Measurements from ENCODE around the gene SACM1L.

SACM1L gene, protein sequence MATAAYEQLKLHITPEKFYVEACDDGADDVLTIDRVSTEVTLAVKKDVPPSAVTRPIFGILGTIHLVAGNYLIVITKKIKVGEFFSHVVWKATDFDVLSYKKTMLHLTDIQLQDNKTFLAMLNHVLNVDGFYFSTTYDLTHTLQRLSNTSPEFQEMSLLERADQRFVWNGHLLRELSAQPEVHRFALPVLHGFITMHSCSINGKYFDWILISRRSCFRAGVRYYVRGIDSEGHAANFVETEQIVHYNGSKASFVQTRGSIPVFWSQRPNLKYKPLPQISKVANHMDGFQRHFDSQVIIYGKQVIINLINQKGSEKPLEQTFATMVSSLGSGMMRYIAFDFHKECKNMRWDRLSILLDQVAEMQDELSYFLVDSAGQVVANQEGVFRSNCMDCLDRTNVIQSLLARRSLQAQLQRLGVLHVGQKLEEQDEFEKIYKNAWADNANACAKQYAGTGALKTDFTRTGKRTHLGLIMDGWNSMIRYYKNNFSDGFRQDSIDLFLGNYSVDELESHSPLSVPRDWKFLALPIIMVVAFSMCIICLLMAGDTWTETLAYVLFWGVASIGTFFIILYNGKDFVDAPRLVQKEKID

DNA sequence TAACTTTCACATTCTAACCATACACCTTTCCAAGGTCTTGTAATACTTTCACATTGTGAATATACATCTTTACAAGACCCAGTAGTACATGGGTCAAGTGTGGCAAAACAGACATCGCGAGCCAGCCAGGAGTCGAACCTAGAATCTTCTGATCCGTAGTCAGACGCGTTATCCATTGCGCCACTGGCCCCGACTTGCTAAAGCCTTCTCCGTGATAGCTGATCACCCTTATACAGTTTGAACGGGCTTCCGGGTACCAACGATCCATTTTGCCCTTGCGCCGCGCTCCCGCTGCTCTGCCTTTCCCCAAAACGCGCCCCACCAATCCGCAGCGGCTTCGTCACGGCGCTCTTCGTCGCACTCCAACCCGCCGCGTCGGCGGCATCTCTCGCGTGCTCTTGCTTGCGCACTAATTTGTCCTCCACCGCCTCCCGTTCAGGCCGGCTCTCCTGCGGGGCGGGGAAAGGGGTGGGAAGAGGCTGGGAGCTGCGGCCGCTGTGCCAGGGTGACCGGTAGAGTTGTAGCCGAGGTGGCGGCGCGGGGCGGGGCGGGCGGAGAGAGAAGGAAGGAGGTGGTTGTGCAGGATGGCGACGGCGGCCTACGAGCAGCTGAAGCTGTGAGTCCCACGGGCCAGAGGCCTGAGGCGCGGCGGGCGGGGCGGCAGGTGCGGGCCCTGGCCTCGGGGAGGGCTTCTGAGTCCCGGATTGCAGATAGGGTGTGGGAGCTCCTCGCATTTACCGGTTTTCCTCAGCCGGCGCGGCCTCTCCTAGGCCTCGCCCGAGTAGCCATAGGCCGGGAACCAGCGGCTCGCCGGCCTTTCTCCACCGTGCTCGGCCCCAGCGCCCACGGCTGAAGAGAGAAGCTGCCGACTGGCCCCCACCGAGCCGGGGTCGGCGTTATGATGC lies at the start of gene SACM1L:
TSS of gene SACM1L (plus strand) at position 515 of the 905 bp plus-strand sequence. CDS start at position 585, 70 bp downstream.
- peak; percentile 95 for DNase-seq

DNA sequence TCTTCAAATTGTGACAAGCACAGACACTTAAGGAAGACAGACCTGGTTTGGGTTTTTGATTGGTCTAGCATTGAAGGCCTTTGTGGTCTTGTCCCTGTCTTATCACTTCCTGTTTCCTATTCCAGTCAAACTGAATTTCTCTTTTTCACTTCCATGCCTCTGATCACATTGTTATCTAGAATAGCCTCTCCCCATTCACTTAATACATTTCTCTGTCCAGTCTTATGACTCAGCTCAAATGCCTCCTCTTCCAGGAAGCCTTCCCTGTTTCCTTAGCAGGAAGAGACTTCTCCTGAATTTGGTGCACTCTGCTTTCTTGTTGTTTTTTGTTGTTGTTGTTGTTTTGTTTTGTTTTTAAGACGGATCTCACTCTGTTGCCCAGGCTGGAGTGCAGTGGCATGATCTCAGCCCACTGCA lies 49.1 kb upstream of the SACM1L start:
- DNase-seq, result no peak

DNA sequence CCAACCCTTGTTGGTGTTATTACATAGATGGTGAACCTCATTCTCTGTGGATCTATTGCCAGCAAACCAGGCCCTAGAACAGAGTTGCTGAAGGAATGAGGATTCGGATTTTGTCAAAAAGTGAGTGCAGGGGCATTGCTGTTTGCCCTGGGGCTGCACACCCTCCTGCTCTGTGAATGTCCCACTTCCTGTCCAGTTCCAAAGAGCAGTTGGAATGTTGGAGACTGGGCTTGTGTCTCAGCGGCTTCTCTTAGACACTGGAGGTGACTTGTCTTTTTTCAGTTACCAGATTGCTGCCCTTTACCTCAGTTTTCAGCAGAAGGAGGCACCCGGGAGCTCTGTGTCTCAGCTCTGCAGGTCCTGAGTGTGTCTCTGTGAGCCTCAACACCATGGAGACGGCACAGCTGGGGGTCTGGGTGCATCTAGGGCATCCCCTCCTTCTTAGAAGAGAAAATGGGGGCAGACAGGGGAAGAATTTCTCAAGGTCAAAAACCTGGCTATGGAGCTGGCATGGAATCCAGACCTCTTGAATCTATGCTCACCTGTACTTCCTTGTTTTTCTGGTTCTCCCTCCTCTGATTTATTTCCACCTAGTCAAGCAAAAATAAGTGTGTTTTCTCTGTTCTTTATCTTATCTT lies 48.4 kb upstream of the SACM1L start:
- DNase-seq, result no peak

DNA sequence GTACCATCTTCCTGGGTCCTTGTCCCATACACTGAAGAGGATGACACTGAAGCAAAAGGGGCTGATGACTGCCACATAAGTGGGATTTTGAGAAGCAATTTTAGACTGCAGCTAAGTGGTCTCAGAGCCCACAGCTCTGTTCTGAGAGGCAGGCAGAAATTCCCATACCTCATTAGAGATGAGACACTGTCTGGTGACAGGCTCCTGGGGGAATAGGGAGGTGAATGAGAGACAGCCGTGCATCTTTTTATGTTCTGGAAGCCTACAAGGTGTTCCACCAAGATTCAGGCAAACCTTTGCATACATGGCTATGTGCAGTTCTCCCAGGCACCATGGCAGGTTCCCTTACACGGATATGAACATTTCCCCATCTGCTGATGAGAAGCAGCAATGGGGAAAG lies 47.4 kb upstream of the SACM1L start:
- DNase-seq, result no peak

DNA sequence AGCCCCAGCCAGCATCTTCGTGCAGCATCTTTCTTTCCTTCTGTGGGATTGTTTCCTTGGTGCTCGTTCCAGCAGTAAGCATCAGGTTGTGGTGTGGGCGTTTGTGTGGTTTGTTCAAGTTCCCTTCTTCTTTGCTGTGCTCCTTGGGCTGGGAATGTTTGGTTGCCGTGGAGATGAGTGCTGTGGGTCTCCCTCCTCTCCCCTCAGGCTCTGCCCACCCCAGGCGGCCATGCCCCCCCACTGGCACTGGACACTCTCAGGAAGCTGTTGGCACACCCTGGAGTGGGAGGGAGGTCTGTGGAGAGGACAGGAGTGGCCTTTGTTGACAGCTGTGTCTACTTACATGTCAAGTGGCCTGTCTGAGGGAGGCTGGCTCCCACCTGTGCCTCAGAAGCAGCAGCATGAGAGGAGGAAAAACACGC lies 46.5 kb upstream of the SACM1L start:
- DNase-seq, result no peak

DNA sequence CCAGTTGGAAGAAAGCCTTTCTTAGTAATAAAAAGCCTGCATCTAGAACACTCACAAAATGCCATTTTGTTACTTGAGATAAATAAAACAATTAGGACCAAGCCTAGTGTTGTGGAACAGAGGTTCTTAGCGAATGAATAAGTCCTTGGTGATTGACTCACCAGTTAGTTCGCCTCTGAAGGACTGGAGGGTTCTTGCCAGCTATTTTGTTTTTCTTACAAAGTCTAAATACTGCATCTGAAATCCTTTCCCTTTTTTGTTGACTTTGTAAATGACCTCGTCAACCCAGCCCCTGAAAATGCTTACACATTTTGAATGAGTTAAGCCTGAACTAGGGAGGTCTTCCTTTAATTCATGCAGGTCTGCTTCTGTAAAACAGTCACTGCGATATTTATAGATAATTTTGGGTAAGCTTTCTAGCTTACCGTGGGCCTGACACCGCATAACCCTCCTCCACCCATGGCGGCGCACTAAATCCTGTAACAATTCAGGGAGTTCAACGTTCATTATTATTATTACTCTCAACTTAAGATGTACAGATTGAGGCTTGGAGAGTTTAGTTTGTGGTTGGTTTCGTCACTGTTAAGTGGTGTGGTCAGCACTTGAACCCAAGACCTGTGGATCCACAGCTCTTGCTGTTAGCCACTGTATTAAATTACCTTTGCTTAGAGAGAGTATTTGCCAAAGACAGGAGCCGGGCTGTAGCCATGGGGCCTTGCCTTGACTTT lies 45.0 kb upstream of the SACM1L start:
- no peak for DNase-seq

DNA sequence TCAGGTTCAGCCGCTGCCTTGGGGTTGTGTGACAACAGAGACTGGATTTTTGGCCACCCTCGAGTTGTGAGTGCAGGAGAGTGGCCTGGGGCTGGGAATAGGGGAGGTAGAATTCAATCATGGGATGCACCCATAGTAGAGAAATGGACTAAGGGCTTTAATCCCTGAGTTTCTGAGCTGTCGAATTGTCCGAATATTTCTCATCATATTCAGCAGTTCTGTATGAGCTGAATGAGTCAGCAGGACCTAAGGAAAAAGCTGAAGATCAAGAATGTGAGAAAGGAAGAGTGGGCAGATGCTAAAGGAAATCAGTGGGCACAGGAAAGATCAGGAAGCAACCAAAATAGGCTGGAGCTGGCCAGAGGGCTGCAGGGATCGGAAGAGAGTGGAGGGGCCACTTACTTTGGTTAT lies 44.4 kb upstream of the SACM1L start:
- no peak for DNase-seq

DNA sequence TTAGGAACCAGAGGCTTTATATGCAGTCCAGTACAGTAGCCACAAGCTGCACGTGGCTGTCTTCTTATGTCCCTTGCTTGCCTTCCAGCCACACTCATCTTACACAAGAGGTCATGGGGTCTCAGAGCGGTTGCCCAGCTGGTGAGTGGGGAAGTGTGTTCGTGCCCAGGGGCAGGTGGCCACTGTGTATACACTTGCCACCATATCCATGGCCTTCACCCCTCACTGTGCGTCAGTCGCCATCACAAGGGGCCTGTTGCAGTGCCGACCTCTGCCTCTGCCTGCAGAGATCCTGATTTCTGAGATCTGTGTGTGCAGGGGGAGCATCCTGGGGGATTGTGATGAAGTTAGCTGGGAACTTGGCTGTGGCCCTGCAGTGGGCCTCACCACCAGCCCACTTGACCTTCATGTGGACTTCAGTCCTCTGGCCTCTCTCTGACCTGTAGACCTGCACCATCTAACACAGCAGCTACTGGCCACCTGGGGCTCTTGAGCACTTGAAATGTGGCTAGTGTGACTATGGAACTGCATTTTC lies 43.1 kb upstream of the SACM1L start:
- no peak for DNase-seq

DNA sequence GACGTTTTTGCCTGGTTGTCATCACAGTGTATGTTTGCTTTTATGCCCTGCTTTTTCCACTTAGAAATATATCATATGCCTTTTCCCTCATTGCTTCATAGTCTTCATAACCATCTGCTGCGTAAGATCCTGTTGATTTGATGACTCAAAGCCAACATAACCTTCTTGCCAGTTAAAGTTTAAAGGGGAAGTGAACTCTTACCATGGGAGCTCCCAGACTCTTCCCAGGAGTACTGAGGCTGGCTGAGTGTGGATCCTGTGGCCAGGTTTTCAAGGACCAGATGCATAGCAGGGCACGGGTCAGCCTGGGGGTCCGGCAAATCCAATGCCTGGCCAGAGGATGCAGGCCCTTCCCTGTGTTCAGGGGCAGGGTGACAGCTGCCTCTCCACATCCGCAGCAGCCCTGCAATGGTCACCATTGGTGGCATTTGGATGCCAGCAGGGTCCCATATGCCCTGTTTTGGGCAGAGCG lies 42.0 kb upstream of the SACM1L start:
- DNase-seq, result no peak

DNA sequence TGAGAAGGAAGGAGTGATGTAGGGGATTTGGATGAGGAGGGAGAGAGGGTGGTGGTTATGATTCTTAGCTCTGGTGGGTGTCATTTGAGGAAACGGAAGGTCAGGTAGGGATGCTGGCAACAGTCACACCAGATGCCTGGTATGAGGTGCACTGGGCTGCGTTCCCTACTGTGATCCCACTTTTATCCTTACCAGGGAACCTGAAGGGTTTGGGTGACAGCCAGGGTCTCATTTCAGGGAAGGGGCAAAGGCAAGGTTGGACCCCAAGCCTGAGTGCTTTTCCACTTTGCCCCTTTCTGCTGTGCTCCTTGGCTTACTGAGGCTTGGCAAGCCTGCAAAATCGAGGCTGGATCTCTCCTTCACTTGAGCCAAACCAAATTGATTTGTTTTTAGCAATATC lies 36.0 kb upstream of the SACM1L start:
- DNase-seq, result no peak

DNA sequence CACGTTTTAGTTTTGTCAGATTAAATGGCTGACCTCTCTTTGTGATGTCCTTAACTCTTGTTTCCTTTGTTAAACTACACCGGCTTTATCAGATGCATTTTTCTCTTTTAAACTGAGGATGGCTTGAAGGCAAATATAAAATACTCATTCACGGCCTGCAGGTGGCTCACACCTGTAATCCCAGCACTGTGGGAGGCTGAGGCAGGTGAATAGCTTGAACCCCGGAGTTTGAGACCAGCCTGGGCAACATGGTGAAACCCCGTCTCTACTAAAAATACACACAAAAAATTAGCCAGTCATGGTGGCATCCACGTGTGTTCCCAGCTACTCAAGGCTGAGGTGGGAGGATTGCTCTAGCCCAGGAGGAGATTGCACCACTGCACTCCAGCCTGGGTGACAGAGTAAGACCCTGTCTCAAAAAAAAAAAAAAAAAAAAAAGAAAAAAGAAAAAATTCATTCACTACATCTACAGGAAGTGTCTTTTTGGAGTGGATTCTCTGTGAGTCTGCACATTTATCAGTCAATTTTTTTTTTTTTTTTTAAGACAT lies 34.7 kb upstream of the SACM1L start:
- no peak for DNase-seq

DNA sequence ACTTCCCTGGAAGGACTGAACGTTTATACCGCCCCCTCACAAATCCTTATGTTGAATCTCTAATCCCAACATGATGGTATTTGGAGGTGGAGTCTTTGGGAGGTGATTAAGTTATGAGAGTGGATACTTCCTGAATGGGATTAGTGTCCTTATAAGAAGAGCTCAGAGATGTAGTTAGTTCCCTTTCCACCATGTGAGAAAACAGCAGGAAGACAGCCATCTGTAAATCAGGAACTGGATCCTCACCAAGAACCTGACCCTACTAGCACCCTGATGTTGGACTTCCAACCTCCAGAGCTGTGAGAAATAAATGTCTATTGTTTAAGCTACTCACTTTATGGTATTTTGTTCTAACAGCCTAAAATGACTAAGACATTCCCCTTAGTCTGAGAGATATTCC lies 33.3 kb upstream of the SACM1L start:
- no peak for DNase-seq

DNA sequence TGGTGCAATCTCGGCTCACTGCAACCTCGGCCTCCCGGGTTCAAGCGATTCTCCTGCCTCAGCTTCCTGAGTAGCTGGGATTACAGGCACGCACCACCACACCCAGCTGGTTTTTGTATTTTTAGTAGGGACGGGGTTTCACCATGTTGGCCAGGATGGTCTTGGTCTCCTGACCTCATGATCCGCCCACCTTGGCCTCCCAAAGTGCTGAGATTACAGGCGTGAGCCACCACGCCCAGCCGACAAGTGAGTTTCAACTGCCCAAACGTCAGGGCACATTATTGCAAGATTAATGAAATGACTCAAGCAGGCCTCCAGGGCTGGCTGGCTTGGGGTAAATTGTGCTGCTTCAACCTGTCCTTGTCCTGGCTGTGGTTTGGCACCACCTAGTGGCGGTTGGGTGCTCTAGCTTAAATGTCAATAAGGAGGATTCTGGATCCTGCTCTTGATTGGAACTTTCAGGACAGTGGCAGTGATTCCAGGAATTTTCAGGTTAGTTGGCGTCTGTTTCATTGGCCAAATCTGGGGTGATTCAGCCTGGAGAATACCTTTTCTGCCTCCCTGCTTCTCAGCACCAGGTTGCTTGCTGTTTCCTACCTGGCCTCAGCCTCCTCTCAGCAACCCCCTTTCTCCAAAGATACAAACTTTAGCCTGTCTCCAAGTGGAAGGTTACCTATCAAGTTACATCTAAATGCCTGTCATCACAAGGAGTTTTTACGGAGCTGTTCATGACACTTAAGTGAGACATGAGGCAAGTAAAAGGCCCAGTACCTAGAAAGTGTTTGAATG lies 32.4 kb upstream of the SACM1L start:
- peak; percentile 71 for DNase-seq

DNA sequence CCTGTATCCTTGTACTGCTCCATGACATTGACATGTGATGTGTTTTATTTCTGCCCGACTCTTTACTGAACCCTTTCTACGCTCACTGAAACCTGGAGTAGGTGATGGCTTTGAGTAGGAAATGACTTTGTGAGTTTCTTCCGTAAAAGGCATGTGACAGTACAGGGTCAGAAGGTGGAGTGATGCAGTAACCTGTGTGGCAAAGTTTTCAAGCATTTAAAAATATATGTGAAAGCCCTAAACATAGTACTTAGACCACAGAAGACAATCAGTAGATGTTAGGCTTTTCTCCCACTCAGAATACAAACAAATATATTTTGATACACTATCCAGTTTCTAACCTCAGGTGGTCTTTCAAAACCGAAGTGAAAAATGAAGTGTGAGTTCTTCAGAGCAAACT lies 31.3 kb upstream of the SACM1L start:
- DNase-seq, result no peak

DNA sequence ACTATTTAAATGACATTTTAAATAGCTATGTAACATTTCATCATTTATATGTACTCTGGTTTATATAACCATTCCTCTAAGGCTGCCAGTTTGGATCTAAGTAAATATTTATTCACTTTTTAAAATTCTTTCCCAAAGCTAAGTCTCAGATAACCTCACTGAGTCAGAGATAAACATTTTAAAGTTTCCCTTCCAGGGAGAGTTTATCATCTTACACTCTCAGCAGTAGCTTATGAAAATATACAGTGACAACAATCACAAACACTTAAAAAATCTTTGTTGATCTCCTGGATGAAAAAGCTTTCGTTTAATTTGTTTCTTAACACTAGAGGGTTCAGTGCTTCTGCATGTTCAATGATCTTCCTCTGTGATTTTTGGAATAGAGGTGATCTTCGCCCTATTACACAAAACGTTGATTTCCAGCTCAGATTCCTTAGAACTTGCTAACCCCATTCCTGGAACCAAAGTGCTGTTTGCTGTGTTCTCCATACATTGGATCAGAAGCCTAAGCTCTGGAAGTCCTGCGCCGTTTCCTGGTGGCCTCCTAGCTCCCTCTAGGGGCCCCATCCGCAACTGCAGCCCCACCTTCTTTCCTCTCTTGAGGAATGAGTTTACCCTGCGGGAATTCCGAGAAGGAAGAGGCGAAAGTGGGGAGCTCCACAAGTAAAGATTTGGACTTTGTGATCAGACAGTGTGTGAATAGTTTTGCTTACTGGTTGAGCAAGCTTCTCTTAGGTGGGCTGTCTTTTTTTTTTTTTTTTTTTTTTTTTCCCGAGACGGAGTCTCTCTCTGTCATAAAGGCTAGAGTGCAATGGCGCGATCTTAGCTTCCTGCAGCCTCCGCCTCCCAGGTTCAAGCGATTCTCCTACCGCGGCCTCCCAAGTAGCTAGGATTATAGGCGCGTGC lies 29.3 kb upstream of the SACM1L start:
- no peak for DNase-seq

DNA sequence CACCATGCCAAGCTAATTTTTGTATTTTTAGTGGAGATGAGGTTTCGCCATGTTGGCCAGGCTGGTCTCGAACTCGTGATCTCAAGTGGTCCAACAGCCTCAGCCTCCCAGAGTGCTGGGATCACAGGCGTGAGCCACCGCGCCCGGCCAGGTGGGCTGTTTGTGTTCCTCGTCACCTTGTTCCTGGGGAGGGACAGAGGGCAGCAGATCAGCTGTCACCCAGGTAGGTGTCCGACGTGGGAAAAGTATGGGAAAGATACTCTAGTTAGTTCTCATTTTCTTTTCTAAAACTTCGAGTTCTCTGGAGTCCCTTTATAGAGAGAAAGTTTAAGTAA lies 28.7 kb upstream of the SACM1L start:
- DNase-seq, result no peak

DNA sequence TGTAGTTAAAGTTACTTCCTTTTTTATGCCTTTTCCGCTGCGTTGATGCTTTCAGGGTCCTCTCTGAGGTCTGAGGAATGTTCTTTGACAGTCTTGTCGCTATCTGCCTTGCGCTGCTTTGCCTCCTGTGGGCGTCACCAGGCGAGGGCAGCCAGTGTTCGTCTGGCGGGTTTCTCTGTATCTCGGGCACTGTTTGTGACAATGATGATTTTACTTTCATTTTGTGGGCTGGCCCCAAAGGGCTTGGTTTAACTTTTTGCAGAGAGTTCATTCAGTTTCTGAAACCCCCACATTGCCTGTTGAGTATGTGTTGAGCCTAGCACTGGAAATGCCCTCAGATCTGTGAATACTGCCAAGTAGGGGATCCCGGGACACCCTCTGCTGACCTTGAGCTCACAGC lies 24.6 kb upstream of the SACM1L start:
- DNase-seq, result peak; percentile 62

DNA sequence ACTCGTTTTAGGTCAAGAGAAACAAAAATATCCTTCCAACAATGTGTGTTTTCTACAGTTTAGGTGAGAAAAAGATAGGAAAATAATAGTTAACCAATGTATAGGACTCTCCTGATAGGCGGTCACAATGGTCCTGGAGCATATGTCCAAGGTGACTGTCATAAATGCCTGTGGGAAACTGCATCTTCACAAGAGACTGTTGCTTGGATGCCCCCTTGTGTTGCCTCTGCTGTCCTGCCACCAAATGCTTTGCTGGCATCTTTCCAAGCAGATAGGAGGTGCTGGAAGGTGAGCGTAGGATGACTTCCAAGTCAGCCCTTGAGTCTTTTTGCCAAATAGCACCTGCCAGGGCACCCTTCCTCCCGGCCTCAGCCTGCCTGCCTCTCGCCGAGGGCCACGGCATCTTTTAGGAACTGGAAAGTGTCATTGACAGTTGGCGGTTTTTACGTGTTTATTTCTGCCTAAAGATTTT lies 24.1 kb upstream of the SACM1L start:
- DNase-seq, result peak; percentile 53

DNA sequence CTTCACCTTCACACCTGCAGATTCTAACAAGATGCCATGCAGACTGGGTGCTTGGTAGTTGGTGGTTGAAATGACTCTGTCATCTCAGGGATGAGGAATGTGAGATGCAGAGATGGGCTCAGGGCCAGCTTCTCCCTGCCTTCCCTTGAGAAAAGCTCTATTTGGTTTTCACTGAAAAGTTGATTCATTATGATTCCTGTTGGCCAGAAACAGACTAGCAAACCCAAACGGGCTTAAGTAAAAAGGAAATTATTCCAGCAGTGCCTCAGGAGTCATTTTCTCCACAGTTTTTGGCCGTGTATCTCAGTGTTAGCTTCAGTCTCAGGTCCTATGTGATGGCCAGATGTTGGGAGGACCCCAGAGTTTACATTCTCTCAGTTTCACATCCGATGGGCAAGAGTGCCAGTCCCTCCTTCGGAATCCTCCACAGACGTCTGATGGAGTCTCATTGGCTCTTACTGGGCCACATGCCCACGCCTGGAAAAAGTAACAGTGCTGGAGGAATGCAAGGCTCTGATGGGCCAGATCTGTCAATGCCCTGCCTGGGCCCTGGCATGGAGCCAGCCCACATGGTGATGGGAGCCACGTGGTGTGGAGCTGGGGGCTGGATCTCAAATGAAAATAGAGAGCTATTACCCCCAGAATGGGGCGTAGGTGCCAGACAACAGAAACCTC lies 22.3 kb upstream of the SACM1L start:
- no peak for DNase-seq

All from activated effector memory CD4-positive, alpha-beta T cell treated with Interleukin-2 at 50 U/mL for 16 hours (primary cell).